GM18498 (cell line): ENCODE measurements around the gene SPATA25.
"Not testable (repeated sequence)": the region's sequence is repeated elsewhere in the genome, so short reads cannot be mapped to it uniquely, and the experiment has no call there.

Experiments
- ATAC-seq: cut with Tn5 transposase; IDR thresholded peaks from one replicate; pipeline ENCODE4 v1.9.1; 2021; ENCODE audit warnings: mild to moderate bottlenecking, moderate library complexity; ENCODE audit not compliant: unreplicated experiment

The SPATA25 gene

GRCh38 chr20:45887346-45887715 lies at the start of gene SPATA25:
Gene SPATA25 (minus strand): TSS chr20:45887622. CDS start chr20:45887590, 32 bp downstream.
- ATAC-seq: no peak

GRCh38 chr20:45935416-45936046 lies 48.1 kb upstream of the SPATA25 start:
- peak; percentile 21 for ATAC-seq

DNA sequence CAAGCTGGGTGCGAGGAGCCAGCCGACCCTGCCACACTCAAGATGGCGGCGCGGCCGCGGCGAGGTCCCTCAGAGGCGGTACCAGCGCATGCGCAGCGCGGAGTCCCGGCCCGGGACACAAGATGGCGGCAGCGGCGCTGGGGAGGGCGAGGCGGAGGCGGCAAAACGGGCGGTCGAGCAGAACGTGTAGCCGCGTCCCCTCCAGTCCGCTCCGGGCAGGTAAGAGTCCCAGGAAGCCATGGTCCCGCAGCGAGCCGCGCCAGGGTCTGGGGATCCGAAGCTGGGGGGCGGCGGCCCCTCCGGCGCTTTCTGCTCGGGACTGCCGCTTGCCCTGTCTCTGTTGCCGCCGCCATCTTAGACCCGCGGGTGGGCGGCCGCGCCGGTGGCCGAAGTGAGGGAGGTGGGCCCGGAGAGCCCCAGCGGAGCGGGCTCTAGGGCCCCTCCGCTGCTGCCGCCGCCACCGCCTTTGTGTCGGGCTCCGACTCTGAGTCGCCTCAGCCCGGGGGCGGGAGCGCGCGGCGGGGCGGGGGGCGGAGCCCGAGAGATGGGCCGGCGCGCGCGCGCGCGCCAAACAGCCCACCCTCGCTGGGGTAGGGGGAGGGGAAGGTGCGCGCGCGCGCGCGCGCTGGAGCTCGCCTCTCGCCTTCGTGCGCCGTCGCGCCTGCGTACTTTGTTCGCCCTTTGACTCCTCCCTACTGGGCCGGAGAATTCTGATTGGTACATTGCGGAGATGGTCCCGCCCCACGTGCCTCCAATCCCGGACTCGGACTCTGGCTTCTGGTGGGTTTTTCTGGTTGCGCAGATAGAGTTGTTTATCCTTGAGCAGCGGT lies 47.4 kb upstream of the SPATA25 start, which contains the start of gene PCIF1:
TSS of gene PCIF1 (plus strand) at position 98 of the 830 bp plus-strand sequence. CDS start 4,317 bp downstream, outside the sequence.
- ATAC-seq: peak; percentile 79

DNA sequence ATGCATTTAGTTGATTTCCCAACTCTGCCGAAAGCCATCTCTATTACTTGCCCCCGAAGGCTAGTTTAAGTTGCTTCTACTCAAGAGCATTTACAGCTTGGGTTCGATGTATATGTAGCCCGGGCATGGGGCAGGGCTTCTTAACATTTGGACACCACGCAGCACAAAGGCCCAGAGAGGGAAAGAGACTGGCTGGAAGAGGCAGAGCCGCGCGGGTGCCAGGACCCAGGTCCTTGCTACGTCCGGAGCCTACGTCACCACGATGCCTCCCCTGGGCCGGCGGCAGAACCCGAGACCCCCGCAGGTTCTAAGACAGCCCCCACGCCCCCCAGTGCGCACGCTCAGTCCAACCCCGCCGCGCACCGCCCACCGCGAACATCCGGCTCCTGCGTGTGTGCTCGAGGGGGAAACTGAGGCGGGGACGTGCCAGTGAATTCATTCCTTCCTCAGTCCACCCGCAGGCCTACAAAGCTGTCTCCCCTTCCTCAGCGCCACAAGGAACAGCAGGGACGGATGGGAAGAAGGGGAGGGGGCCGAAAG lies 46.7 kb upstream of the SPATA25 start:
- peak; percentile 19 for ATAC-seq

- no peak for ATAC-seq
Observed at GRCh38 chr20:45933266-45934045, 46.0 kb upstream of the SPATA25 start.

DNA sequence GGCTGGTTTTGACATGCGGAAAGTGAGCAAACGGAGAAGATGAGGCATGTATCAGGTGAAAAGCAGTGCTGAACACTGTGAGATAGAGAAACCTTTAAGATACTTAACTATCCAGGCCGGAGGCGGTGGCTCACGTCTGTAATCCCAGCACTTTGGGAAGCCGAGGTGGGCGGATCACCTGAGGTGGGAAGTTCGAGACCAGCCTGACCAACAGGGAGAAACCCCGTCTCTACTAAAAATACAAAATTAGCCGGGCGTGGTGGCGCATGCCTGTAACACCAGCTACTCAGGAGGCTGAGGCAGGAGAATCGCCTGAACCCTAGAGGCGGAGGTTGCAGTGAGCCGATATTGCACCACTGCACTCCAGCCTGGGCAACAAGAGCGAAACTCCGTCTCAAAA lies 44.3 kb upstream of the SPATA25 start:
- not testable (repeated sequence) for ATAC-seq

- no peak for ATAC-seq
Observed at GRCh38 chr20:45927071-45927878, 39.9 kb upstream of the SPATA25 start.

GRCh38 chr20:45926731-45927070 lies 39.3 kb upstream of the SPATA25 start:
- no peak for ATAC-seq

- no peak for ATAC-seq
Observed at GRCh38 chr20:45925821-45926506, 38.5 kb upstream of the SPATA25 start.

DNA sequence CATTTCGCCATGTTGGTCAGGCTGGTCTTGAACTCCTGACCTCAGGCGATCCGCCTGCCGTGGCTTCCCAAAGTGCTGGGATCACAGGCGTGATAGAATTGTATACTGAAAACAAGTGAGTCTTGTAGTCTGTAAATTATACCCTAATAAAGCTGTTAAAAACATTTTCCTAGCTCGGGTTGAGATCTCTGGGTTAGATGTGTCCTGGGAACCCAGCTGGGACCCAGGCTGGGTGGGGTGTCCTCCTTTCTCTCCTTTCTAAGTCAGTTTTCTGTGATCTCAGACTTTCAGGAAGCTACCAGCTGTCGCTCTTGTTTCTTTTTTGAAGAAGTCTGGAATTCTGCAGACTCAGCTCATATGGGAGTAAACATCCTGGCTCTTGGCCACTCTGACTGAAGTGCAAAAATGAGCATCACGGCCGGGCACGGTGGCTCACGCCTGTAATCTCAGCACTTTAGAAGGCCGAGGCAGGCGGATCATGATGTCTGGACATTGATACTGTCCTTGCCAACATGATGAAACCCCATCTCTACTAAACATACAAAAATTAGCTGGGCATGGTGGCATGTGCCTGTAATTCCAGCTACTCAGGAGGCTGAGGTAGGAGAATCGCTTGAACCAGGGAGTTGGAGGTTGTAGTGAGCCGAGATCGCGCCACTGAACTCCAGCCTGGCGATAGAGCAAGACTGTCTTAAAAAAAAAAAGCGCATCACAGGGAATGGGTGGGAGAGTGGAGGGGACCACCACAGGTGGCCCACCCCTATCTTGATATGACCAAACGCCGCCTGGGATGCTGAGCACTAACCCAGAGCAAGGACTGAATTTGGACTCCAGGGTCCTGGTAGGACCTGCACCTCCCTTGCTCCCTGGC lies 37.2 kb upstream of the SPATA25 start:
- ATAC-seq: no peak

GRCh38 chr20:45921337-45922189 lies 34.1 kb upstream of the SPATA25 start:
- no peak for ATAC-seq

GRCh38 chr20:45920462-45921336 lies 33.3 kb upstream of the SPATA25 start:
- ATAC-seq: no peak

DNA sequence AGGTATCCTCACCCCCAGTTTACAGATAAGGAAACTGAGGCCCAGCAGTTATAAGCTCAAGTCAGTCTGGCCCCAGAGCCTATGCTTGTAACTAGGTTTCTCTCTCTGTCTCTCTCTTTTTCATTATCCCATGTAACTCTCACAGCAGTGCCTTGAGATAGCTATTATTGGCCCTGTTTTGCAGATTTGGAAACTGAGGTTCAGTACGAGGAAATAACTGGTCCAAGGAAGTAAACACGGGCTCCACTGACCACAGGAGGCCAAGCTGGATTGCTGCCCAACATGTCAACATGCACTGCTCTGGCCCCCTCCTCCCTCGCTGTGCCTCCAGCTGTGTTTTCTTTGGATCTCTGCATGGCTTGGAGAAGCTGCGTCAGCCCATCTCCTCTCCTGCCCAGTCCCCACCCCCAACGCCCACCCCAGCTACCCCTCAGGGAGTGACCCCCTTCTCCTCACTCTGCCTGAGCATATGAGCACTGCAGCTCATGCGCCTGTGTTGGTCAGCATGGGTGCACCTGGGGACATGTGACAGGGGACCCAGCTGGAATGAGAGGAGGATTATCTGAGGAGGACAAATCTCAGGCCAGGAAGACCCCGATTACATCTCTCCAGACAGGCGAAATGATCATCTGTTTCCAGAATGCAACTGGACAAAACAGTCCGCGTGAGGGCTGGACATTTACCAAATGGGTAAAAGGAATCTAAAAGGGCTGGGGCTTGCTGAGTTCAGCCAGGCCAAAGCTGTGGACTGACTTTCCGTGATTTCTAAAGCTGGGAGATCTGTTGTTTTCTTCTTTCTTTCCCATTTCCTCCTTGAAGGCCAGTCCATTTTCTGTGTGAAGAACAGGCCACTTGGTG lies 32.3 kb upstream of the SPATA25 start:
- no peak for ATAC-seq

DNA sequence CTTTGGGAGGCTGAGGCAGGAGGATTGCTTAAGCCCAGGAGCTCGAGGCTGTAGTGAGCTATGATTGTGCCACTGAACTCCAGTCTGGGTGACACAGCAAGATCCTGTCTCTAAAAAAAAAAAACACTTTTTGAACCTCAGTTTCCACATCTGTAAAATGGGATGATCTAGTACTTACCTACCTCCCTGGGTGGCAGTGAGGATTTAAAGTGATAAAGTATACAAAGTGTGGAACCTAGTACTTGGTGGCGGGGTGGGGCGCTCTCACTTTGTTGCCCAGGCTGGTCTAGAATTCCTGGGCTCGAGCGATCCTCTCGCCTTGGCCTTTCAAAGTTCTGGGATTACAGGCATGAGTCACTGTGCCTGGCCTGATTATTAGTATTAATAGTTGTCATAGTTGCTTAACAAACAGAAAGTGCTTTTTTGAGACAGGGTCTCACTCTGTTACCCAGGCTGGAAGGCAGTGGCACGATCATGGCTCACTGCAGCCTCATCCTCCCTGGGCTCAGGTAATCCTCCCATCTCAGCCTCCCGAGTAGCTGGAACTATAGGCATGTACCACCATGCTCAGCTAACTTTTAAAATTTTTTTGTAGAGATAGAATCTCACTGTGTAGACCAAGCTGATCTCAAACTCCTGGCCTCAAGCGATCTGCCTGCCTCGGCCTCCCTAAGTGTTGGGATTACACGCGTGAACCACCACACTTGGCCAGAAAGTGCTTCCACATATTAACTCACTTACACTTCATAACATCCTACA lies 31.5 kb upstream of the SPATA25 start:
- no peak for ATAC-seq

GRCh38 chr20:45918182-45918737 lies 30.8 kb upstream of the SPATA25 start:
- no peak for ATAC-seq
